GM19099 (cell line): Measurements from ENCODE around the gene POU4F1.

Experiments
- POLR2A ChIP-seq: IDR thresholded peaks from 3 replicates; pipeline ENCODE4 v1.6.1; 2011; ENCODE audit warnings: low read depth; ENCODE audit not compliant: insufficient read length; ENCODE audit errors: extremely low read depth

Gene POU4F1

GRCh38 chr13:78598116-78598781 lies 5.1 kb downstream of the POU4F1 start:
- no peak for TF ChIP-seq POLR2A

GRCh38 chr13:78597602-78597932 lies 5.8 kb downstream of the POU4F1 start:
- TF ChIP-seq POLR2A: no peak

GRCh38 chr13:78596736-78597601 lies 6.4 kb downstream of the POU4F1 start:
- TF ChIP-seq POLR2A: no peak

GRCh38 chr13:78596399-78596735 lies 7.0 kb downstream of the POU4F1 start:
- no peak for TF ChIP-seq POLR2A

GRCh38 chr13:78595495-78596398 lies 7.6 kb downstream of the POU4F1 start:
- no peak for TF ChIP-seq POLR2A

- TF ChIP-seq POLR2A: no peak
Measured at GRCh38 chr13:78594456-78594975, 8.8 kb downstream of the POU4F1 start.

- TF ChIP-seq POLR2A: no peak
Measured at GRCh38 chr13:78593652-78594455, 9.5 kb downstream of the POU4F1 start.

- TF ChIP-seq POLR2A: no peak
Measured at GRCh38 chr13:78593129-78593528, 10.2 kb downstream of the POU4F1 start.

- no peak for TF ChIP-seq POLR2A
Measured at GRCh38 chr13:78592584-78592983, 10.8 kb downstream of the POU4F1 start.

GRCh38 chr13:78589206-78589605 lies 14.1 kb downstream of the POU4F1 start:
- no peak for TF ChIP-seq POLR2A

- no peak for TF ChIP-seq POLR2A
Measured at GRCh38 chr13:78587395-78587794, 16.0 kb downstream of the POU4F1 start.

- TF ChIP-seq POLR2A: no peak
Measured at GRCh38 chr13:78586706-78587105, 16.6 kb downstream of the POU4F1 start.

GRCh38 chr13:78576261-78576660 lies 27.1 kb downstream of the POU4F1 start:
- no peak for TF ChIP-seq POLR2A

GRCh38 chr13:78572459-78572858 lies 30.9 kb downstream of the POU4F1 start:
- TF ChIP-seq POLR2A: no peak
